Fibroblast of lung (primary cell): Measurements from ENCODE around the gene TBCK. TPM values are rescaled to one million over a fixed set of nuclear protein-coding genes. Genes with fewer than 3 reads are reported as not detected.

Experiments
- DNase-seq, 2 donors: peaks; one replicate each; pipeline versions ENCODE4 v3.0.0 to v3.0.0-alpha.2; 2010; ENCODE audit warnings: low read depth in 2 of 2
- H2AFZ ChIP-seq: 2 replicates; pipeline ENCODE4 v1.5.1; 2012; ENCODE audit warnings: low read length, control low read depth, inconsistent platforms
- H3K27ac ChIP-seq: 2 replicates; pipeline ENCODE4 v1.5.1; 2011; ENCODE audit warnings: low read length, control low read depth; ENCODE audit not compliant: insufficient read depth
- H3K27me3 ChIP-seq: 2 replicates; pipeline ENCODE4 v1.5.1; 2011; ENCODE audit warnings: mild to moderate bottlenecking, low read length; ENCODE audit not compliant: control insufficient read depth, insufficient read depth
- H3K36me3 ChIP-seq: 2 replicates; pipeline ENCODE4 v1.5.1; 2011; ENCODE audit warnings: low read length; ENCODE audit not compliant: control insufficient read depth, insufficient read depth
- H3K4me1 ChIP-seq: 2 replicates; pipeline ENCODE4 v1.5.1; 2011; ENCODE audit warnings: low read length; ENCODE audit not compliant: control insufficient read depth, insufficient read depth; ENCODE audit errors: extremely low read depth
- H3K4me2 ChIP-seq: 2 replicates; pipeline ENCODE4 v1.5.1; 2011; ENCODE audit warnings: low read length, control low read depth; ENCODE audit not compliant: insufficient read depth; ENCODE audit errors: extremely low read depth
- H3K4me3 ChIP-seq, 4 experiments: fragments of 200-600 bp in 1 of 4; sonication (generic) in 1 of 4; replicated peaks in 1 of 4; 2 replicates each; pipeline ENCODE4 v1.5.1; 2011 to 2016; ENCODE audit warnings: low read length in 4 of 4, low read depth in 3 of 4, mild to moderate bottlenecking in 3 of 4, control low read depth in 2 of 4, inconsistent platforms in 1 of 4, mixed read lengths in 1 of 4; ENCODE audit not compliant: insufficient read depth in 1 of 4; ENCODE audit errors: control extremely low read depth in 1 of 4
- H3K79me2 ChIP-seq: 2 replicates; pipeline ENCODE4 v1.5.1; 2012; ENCODE audit warnings: mild to moderate bottlenecking, low read length, inconsistent platforms; ENCODE audit not compliant: control insufficient read depth, insufficient read depth
- H3K9ac ChIP-seq: 2 replicates; pipeline ENCODE4 v1.5.1; 2011; ENCODE audit warnings: mild to moderate bottlenecking, low read length, control low read depth; ENCODE audit not compliant: insufficient read depth
- H3K9me3 ChIP-seq: 2 replicates; pipeline ENCODE4 v1.5.1; 2012; ENCODE audit warnings: low read depth, low read length; ENCODE audit not compliant: control insufficient read depth, insufficient read depth
- H4K20me1 ChIP-seq: 2 replicates; pipeline ENCODE4 v1.5.1; 2011; ENCODE audit warnings: low read length; ENCODE audit not compliant: control insufficient read depth, insufficient read depth; ENCODE audit errors: extremely low read depth
- CTCF ChIP-seq, 2 donors: IDR thresholded peaks in 1 of 2; conservative IDR thresholded peaks in 1 of 2; 1 replicate in 1 of 2; 2 replicates in 1 of 2; pipeline ENCODE4 v1.5.1; 2011 to 2012; ENCODE audit warnings: low read length in 2 of 2, control low read depth in 1 of 2, inconsistent platforms in 1 of 2, low read depth in 1 of 2, mild to moderate bottlenecking in 1 of 2
- EZH2 ChIP-seq: IDR thresholded peaks from 2 replicates; pipeline ENCODE4 v1.5.1; 2012; ENCODE audit warnings: low read length, control low read depth, mild to moderate bottlenecking; ENCODE audit errors: missing control alignments
- polyA plus RNA-seq, 2 donors: library from polyadenylated mRNA; depleted of rRNA in 1 of 2; stranded (reverse) in 1 of 2; unstranded in 1 of 2; fragments of >200 nt; gene quantifications; 2 replicates each; pipeline ENCODE4 v1.2.1, GENCODE V29; 2011 to 2012; ENCODE audit warnings: missing spikeins in 1 of 2
- total RNA-seq: library from RNA; depleted of rRNA; stranded (reverse); fragments of >200 nt; gene quantifications from 2 replicates; pipeline ENCODE4 v1.2.1, GENCODE V29; 2014

TBCK gene
- total and polyA plus RNA-seq, 2 donors (not counting 1 experiment from before 2014, with no cell fraction given) = 29.0 to 69.9 TPM

DNA sequence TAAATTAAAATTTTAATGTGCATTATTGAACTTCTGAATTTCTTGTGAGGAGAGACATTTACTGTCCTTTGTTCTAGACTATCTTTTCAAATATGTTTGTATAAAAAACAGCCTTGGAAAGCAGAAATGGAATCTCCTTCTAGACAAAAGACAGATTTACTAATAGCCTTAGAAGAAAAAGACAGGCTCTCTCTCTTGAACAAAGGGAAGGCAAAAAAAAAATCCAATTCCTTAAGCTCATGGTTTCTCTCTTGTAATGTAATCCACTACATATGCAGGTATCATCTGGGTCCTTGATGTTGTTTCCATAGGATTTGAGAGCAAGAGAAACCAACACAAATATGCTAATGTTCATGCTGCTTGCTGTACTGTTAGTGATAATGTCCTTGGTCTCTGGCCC is 106.0 kb downstream of the TBCK start:
- H3K79me2 ChIP-seq = no peaks in the 10 kb centered on the region
- no peak overlapping the region for H2AFZ ChIP-seq
- no peak overlapping the region for H3K27ac ChIP-seq
- H3K27me3 ChIP-seq = no peaks in the 10 kb centered on the region
- peaks cover 4% of the 10 kb centered on the region for H3K4me1 ChIP-seq
- no peaks in the 10 kb centered on the region for H3K9me3 ChIP-seq
- no peak for DNase-seq
- peaks cover 4% of the 10 kb centered on the region for H3K36me3 ChIP-seq
- H3K4me3 ChIP-seq = no peak overlapping the region
- no peak overlapping the region for H3K4me2 ChIP-seq
- TF ChIP-seq EZH2 (no peak), CTCF (conservative IDR thresholded peaks at IDR 0.05 in 1 of 2, IDR thresholded peaks at IDR 0.05 in 1 of 2; ENCODE audit: low read depth in 1 of 2, low read length in 2 of 2) (no peak)
- no peaks in the 10 kb centered on the region for H4K20me1 ChIP-seq
- no peak overlapping the region for H3K9ac ChIP-seq

DNA sequence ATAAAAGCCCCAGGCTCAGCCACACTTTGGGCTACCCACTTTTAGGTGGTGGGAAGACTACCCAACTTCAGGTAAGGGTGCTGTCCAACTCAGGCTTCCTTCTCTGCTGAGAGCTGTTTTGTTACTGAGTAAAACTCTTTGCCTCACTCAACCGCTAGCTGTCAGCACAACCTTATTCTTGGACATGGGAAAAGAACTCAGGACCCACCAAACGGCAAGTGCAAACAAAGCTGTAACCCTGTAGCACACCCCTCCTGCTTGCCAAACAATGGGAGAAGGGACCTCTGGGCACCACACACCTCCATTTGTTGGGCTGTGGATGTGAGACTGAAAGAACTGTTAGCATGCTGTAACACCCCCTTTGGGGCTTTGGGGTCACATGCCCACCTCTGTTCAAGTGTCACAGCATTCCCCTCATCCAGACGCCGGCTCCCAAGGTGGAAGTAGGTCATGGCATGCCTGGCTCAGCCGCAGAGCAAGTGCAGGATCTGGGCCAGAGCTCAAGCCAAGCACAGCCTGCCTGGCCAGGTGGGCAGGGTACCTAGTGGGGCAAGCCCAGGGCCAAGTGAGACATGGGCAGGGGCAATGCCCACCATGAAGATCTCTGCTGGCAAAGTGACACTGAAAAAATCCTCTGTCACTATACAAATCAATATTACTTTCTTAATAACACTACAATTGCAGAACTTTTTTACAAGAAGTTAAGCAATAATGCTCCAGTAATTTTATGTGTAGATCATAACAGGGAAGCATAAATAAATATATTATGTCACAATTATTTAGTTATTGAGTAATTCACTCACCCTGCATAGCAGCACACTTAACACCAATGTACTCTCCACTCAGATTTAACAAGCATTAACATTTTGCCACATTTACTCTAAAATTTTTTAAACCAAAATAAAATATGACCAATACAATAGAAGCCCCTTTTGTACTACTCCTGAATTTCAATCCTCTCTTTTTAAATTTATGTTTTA is 107.2 kb downstream of the TBCK start:
- DNase-seq = no peak

More for the DNA sequence above, 107.2 kb downstream of the TBCK start:
- Histone ChIP-seq H4K20me1 (no peaks in the 10 kb centered on the region), H3K27me3 (no peaks in the 10 kb centered on the region), H3K27ac (no peak overlapping the region), H3K4me1 (peaks cover 4% of the 10 kb centered on the region), H3K79me2 (no peaks in the 10 kb centered on the region), H3K9me3 (no peaks in the 10 kb centered on the region), H3K4me2 (no peak overlapping the region), H3K9ac (no peak overlapping the region), H2AFZ (no peak overlapping the region), H3K4me3 (no peak overlapping the region), H3K36me3 (peaks cover 4% of the 10 kb centered on the region)
- no peak for TF ChIP-seq EZH2
- TF ChIP-seq CTCF (conservative IDR thresholded peaks at IDR 0.05 in 1 of 2, IDR thresholded peaks at IDR 0.05 in 1 of 2; ENCODE audit: low read depth in 1 of 2, low read length in 2 of 2) = no peak
